ENCODE results near the gene LEKR1.

DNA sequence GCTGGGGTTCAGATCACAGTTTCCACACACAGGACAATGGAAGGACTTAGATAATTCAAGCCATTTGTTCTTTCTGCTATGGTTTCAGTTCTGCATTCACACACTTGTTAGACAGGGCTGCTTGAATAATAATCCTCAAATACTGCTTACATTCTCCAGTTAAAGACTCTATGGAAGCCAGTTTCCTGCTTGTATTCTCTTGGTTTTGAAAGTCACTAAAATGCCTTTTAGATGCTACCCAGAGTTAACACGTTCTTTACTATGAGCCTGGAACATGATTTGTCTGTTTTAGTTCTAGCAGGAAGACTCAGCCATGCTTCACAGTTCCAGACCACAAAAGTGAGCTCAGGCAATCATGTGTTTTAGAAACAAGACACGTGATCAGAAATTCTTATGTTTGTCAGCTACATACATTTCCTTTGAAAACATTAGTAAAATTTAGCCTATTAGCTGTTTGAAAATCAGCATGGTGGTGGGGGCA, 152.4 kb downstream of the LEKR1 start:
- TF ChIP-seq, protein P1, sequence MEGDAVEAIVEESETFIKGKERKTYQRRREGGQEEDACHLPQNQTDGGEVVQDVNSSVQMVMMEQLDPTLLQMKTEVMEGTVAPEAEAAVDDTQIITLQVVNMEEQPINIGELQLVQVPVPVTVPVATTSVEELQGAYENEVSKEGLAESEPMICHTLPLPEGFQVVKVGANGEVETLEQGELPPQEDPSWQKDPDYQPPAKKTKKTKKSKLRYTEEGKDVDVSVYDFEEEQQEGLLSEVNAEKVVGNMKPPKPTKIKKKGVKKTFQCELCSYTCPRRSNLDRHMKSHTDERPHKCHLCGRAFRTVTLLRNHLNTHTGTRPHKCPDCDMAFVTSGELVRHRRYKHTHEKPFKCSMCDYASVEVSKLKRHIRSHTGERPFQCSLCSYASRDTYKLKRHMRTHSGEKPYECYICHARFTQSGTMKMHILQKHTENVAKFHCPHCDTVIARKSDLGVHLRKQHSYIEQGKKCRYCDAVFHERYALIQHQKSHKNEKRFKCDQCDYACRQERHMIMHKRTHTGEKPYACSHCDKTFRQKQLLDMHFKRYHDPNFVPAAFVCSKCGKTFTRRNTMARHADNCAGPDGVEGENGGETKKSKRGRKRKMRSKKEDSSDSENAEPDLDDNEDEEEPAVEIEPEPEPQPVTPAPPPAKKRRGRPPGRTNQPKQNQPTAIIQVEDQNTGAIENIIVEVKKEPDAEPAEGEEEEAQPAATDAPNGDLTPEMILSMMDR (IDR thresholded peaks at IDR 0.05; ENCODE audit: low read depth, low read length) = no peak
- no peak for TF ChIP-seq EZH2phosphoT487 (IDR thresholded peaks at IDR 0.05; ENCODE audit: low read depth)

All from OCI-LY3 (cell line).